Mucosa of descending colon (tissue), 3 donors: Measurements from ENCODE around the gene GABRA5. TPM values are rescaled to one million over a fixed set of nuclear protein-coding genes. Genes with fewer than 3 reads are reported as not detected.

Experiments used
- ATAC-seq: fragments of 200-7000 bp; cut with Tn5 transposase; one replicate; pipeline ENCODE4 v1.9.1; 2020; ENCODE audit warnings: mild to moderate bottlenecking, moderate library complexity
- DNase-seq, 3 donors: peaks; one replicate each; pipeline ENCODE4 v3.0.0-alpha.2; 2020
- H3K36me3 ChIP-seq: fragments of 200-600 bp; one replicate; pipeline ENCODE4 v1.8.0; 2021; ENCODE audit warnings: low read depth, mild to moderate bottlenecking
- H3K4me1 ChIP-seq: fragments of 200-600 bp; one replicate; pipeline ENCODE4 v1.8.0; 2021; ENCODE audit warnings: low read depth, mild to moderate bottlenecking
- H3K4me3 ChIP-seq: fragments of 200-600 bp; one replicate; pipeline ENCODE4 v1.8.0; 2021; ENCODE audit warnings: mild to moderate bottlenecking
- H3K9me3 ChIP-seq: fragments of 200-600 bp; one replicate; pipeline ENCODE4 v1.8.0; 2021; ENCODE audit warnings: mild to moderate bottlenecking
- intact Hi-C, 2 donors: fragments of 100-400 bp; cut with DNase I in 1 of 2; cut with micrococcal nuclease in 1 of 2; formaldehyde crosslinking; loops; one replicate each; pipeline versions ENCODE4 v1.11.0 to v1.11.1; 2022; cut with DNase I, micrococcal nuclease
- total RNA-seq, 3 donors: library from RNA; stranded (reverse); fragmentation: NEBNext Ultra II Directional in 2 of 3; extraction: Animal tissue kit (Norgen Biotek cat#: 25700) in 2 of 3; gene quantifications; one replicate each; pipeline versions ENCODE4 v1.2.1 to v1.2.4, GENCODE V29; 2021 to 2023
- TF ChIP-seq, protein P1 (sequence below): fragments of 200-600 bp; IDR thresholded peaks from one replicate; pipeline ENCODE4 v1.8.0; 2022; ENCODE audit warnings: antibody characterized with exemption, mild to moderate bottlenecking
- donor health status: DM: no; HTN: no; CAD: no; lungs with moderate emphysema.
- donor health status: DM: no; HTN: no; CAD: no.
- donor health status: DM: no; HTN: yes; CAD: no.

GABRA5 gene
- total RNA-seq, 3 donors from 2014 or later: not detected

DNA sequence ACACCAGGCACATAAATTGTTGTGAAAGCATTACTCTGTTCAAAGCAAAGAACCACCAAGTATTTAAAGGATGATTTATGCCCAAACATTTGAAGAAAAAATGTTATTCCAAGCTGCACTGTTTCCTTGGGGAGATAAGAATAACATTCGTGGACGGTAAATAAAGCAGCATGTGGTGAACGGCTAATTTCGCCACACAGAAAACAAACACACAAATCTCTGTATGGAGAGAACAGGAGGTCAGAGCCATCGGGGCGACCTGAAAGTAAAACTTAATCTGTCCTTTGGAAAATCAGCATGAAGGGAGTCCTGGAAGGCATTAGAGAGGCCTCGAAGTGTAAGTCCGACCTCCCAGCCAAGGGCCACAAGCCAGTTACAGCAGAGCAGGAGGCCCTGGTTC is 77.0 kb downstream of the GABRA5 start:
- H3K9me3 ChIP-seq: peaks cover 52% of the 10 kb centered on the region
- no peak overlapping the region for H3K4me3 ChIP-seq
- no peaks in the 10 kb centered on the region for H3K4me1 ChIP-seq
- intact Hi-C loops: no loop called here
- H3K36me3 ChIP-seq: no peaks in the 10 kb centered on the region
- ATAC-seq: no peak
- DNase-seq: no peak
- TF ChIP-seq, protein P1, sequence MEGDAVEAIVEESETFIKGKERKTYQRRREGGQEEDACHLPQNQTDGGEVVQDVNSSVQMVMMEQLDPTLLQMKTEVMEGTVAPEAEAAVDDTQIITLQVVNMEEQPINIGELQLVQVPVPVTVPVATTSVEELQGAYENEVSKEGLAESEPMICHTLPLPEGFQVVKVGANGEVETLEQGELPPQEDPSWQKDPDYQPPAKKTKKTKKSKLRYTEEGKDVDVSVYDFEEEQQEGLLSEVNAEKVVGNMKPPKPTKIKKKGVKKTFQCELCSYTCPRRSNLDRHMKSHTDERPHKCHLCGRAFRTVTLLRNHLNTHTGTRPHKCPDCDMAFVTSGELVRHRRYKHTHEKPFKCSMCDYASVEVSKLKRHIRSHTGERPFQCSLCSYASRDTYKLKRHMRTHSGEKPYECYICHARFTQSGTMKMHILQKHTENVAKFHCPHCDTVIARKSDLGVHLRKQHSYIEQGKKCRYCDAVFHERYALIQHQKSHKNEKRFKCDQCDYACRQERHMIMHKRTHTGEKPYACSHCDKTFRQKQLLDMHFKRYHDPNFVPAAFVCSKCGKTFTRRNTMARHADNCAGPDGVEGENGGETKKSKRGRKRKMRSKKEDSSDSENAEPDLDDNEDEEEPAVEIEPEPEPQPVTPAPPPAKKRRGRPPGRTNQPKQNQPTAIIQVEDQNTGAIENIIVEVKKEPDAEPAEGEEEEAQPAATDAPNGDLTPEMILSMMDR: no peak

DNA sequence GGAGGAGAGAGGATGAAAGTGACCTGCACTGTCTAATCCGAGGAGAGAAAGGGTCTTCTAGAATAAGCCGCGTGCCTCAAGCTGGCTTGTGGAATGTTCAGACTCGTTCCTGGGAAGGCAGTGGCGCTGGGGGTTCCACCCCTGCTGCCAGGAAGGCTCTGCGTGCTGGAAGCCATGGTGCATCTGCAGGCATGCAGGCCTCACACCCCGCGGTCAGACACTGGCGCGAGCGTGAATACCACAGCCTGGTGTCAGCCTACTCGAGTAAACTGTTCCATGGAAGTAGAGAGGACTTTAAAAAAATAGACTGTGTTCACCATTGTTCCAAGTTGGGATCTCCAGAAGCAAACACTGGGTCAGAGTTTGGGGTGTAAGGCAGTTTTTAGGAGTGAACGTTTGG is 78.2 kb downstream of the GABRA5 start:
- intact Hi-C loops: no loop called here
- Histone ChIP-seq H3K4me1 (no peaks in the 10 kb centered on the region), H3K36me3 (no peaks in the 10 kb centered on the region), H3K4me3 (no peak overlapping the region), H3K9me3 (peaks cover 45% of the 10 kb centered on the region)
- DNase-seq (no peak), ATAC-seq (no peak)
- TF ChIP-seq, protein P1: no peak

DNA sequence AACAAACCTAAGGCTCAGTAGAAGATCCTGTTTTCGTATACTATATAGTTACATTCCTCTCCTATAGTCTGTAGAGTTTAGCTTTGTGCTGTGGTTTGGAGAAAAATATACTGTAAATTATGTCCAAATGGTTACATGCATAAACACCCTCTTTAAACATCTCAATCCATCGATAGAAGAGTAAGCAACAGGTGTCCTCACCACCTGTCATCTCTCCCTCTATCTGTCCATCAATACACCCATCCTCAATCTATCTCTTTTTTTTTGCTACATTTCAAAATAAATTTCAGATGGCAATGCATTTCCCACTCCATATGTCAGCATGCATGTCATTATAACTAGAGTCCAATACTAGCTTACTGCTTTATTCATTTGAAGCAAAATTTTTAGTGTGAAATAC is 83.1 kb downstream of the GABRA5 start:
- Histone ChIP-seq H3K4me3 (no peak overlapping the region), H3K4me1 (no peaks in the 10 kb centered on the region), H3K9me3 (peaks cover 46% of the 10 kb centered on the region), H3K36me3 (no peaks in the 10 kb centered on the region)
- no peak for ATAC-seq
- intact Hi-C loops: no loop called here
- TF ChIP-seq, protein P1: no peak
- DNase-seq: no peak

DNA sequence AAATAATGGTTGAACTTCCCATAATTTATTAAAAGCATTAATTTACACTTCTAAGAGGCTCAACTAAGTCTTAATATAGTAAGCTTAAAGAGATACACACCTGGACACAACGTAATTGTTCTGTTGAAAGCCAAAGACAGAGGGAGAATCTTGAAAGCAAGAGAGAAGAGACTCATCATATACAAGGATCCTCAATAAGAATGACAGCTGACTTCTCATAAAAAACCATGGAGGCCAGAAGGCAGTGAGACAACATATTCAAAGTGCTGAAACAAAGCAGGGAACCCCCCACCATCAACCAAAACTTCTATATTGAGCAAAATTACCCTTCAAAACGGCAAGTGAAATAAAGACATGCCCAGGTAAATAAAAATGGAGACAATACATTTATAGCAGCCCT is 87.5 kb downstream of the GABRA5 start:
- peaks cover 54% of the 10 kb centered on the region for H3K9me3 ChIP-seq
- H3K36me3 ChIP-seq: no peaks in the 10 kb centered on the region
- TF ChIP-seq, protein P1: no peak
- no peak for DNase-seq
- intact Hi-C loops: no loop called here
- no peaks in the 10 kb centered on the region for H3K4me1 ChIP-seq
- no peak overlapping the region for H3K4me3 ChIP-seq
- no peak for ATAC-seq

DNA sequence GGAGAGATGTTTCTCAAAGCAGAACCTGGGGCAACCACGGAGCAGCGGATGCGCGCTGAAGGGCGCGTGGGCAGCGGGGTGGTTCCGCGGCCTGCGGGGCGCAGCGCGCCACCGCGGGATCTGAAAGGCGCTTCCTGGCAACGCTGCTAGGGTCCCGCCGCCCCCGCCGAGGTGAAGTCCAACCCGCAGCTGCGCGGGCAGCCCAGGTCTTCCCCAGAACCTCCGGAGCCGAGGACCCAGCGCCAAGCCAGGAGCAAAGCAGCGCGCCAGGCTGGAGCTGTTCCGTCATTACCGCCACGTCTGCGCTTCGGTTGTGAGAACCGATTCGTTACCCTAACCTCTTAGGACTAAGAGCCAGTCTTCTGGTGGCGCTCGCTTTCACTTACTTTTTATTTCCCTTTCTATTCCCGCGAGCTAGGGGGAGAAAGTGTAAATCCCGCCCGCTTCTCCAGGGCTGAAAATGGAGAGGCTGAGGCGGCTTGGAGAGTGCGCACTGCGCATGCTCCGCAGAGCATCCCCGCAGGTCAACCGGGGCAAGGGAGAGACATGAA is 100.9 kb downstream of the GABRA5 start:
- intact Hi-C loops: no loop called here
- no peak for ATAC-seq
- no peak for DNase-seq
- H3K36me3 ChIP-seq: no peaks in the 10 kb centered on the region
- H3K9me3 ChIP-seq: peaks cover 37% of the 10 kb centered on the region
- H3K4me1 ChIP-seq: no peaks in the 10 kb centered on the region
- H3K4me3 ChIP-seq: no peak overlapping the region
- TF ChIP-seq, protein P1: no peak

DNA sequence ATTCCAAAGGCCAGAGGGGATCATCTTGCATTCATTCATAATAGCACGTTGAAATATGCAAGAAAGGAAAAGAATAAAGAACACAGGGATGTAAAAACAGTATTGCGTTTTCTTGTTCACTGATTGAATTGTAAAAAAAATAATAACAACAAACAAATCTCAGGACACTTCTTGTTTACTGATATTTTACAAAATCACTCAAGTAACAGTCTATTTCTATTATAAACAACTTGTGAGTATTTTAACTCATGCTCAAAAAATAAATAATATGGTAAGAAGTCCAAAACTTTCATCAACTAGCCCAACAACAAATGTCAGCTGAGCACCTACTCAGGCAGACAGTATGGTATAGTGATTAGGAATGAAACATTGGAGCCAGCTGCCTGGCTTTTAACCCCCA is 101.9 kb downstream of the GABRA5 start:
- H3K36me3 ChIP-seq: no peaks in the 10 kb centered on the region
- no peak overlapping the region for H3K4me3 ChIP-seq
- H3K4me1 ChIP-seq: no peaks in the 10 kb centered on the region
- ATAC-seq (no peak), DNase-seq (no peak)
- peaks cover 37% of the 10 kb centered on the region for H3K9me3 ChIP-seq
- intact Hi-C loops: no loop called here
- TF ChIP-seq, protein P1: no peak
